Stimulated activated CD4-positive, alpha-beta T cell treated with anti-CD3 and anti-CD28 coated beads, Interleukin-2, amount 100 ng/mL, for 24 hours (primary cell): ENCODE data around the gene EDAR.

Experiments
- DNase-seq, 2 donors: peaks; one replicate each; pipeline ENCODE4 v3.0.0-alpha.2; 2020

The EDAR gene

DNA sequence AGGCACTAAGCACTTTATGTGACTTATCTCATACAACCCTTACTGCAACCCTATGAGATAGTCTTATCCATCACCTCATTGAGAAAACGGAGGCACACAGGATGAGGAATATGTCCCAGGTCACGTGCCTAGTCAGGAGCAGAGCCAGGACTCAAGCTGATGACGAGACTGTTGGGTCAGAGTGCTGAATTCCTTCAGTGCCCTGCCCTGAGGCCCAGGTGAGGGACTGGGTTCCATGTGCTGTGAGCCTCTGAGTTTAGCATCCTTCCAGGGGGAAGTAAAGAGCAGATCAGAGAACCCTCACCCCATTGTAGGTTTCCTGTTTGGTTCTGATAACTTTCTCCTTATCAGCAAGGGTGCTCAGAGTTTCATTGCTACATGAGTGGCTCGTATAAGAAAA, 11.7 kb upstream of the EDAR start:
- DNase-seq: no peak

DNA sequence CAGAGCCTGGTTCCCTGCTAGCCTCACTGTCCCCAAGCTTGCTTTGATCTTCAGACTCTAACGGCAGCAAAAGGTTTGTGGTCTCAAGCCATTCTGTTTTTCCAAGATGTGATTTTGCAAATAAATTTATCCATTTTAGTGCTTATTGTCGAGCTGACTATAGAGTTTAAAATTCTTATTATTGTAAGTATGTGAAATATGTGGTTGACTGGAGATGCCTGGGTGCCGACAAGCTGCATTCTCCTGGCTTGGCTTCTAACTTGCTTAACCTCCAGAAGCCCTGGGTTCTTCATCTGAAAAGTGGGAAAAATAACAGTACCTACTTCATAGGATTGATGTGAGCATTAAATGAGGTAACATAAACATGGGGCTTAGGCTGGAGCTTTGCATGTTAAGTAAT, 9.9 kb upstream of the EDAR start:
- DNase-seq: no peak

DNA sequence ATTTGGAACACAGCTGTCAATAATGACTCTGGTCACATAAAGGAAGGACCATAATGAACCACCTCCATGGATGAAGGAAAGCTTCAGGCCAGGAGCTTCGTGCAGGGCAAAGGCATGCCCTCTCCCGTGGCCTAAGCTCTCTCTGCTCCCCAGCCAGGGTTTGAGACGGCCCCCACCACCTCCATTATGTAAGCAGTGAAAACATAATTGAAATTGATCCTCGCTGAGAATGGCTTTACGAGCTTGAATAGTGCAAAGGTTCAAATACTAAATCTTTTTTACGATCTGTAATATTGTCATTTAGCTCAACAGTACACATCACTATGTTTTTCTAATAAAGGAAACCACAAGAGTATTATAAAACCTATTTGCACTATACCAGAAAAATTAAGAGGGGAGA, 5.2 kb upstream of the EDAR start:
- DNase-seq: no peak

- no peak for DNase-seq
Observed at GRCh38 chr2:108993095-108993937, 4.3 kb upstream of the EDAR start.

DNA sequence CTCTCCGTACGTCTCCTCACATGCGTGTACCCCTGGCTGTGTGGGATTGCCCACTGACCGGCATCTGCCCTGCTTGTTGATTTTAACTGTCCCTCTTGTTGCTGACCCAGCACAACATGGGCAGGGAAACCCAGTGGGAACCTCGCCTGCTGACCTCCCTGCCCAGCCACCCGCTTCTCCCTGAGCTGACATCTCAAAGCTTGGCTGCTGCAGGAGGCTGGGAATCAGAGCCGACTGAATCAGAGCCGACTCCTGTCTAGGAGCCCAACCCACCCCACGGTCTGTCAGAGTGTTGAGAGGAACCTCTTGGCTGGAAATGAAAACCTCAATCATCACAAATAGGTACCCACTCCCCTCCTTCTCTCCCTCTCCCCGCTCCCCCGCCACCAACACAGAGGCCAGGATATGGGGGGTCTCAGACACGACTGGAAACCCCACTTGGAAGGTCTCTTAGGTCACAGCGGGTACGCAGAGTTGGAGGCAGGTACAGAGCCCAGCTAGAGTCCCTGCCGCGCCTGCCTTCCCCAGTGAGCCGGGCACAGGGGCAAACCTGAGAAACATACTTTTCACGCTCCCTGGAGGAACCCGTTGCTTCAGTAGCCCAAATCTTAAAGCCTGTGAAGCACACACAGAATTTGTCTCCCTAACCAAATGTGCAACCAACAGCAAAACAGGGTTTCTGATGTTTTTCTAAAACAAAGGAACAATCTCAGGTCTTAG, 784 bp downstream of the EDAR start:
- no peak for DNase-seq

DNA sequence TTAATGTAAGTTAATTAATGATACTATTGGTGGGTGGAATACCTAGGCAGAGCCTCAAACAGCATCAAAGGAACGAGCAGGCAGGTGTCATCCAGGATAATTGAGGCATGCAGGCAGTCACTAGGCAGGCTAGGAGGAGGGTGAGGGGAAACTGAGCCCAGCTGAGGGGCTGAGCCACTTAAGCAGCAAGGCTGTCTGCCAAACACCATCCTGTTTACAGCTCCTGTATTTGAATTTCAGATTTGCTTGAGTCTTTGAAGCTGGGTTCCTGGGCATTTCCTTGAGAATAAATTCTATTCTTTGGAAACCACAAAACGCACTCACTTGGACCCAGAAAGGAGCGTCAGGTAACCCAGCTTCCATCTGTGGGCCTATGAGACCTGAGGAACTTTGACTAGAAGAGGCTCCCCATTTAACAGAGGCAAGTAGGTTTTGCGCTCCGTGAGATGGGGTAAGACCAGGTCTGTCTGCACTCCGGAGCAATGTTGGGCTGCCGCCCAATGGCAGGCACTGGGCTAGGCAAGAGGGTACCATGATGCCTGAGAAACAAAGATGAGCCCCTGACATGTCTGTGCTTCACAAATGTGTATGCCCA, 2.0 kb downstream of the EDAR start:
- DNase-seq: peak; percentile 32 to 46

DNA sequence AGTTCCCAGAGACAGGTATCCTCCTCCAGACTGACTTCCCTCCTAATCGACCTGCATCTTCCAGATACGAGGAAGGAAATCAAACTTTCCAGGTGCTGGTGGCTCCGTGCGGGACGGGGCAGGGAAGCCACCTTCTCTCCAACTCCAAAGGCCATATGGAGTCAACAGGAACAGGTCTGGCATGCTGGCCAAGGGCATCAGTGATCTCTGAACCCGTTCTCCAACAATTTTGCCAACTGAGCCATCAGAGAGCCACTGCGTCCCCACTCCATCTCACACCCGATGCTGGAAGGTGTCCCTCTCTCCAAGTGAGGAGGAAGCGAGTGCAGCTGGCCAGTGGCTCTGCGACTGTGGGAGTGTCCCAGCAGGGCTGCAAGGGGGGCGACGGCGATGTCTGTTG, 5.4 kb downstream of the EDAR start:
- DNase-seq: no peak

DNA sequence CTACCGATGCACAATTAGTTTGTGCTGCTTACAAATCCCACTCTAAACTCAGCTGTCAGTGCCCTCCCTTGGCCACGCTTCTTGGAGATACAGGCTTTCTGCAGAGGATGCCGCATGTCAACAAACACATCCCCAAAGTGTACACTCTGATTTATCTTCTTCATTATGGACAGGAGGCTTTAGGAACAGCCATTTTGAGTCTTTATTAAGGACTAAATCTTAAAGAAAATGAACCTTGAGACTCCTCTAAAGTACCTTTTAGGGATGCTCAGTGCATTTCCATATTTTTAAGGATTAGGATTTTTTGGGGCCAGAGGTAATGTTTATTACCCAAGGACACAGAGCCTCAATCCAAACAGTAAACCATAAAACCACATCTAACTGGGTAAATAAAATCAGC, 6.0 kb downstream of the EDAR start:
- no peak for DNase-seq

DNA sequence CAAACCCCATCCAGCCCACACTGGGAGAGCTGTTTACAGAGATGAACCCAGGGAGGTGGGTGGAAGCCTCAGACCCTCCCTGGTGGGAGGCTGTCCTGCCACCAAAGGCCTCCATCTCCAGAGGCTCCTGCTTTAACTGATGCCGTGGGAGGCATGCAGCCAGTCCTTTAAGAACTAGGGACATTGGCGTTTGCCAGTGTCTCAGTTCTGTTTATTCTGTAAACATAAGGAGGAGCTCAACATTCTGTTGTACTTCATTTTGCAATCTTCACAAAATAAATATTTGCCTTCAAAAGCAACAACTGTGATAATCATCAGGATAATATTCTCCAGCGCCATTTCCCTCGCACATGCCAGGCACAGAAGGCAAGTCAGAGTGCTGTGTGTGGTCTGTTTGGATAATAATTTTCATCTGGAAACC, 6.8 kb downstream of the EDAR start:
- DNase-seq: no peak

DNA sequence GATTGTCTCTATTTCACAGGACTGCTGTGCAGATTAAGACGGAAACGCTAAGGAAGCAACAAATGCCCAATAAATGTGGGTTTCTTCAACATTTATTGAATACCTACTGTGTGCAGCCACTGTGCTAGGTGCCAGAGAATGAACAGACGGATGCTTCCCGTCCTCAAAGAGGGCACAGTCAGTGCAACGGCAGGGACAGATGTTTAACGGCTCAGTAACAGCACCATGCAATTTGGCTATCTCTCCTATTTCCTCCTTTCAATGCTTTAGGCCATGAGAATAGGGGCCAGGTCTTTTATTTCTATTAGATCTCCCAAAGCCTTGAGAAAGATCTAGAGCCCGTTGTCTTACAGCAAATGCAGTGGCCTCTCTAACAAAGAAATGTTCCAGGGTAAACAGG, 7.2 kb downstream of the EDAR start:
- DNase-seq: no peak

DNA sequence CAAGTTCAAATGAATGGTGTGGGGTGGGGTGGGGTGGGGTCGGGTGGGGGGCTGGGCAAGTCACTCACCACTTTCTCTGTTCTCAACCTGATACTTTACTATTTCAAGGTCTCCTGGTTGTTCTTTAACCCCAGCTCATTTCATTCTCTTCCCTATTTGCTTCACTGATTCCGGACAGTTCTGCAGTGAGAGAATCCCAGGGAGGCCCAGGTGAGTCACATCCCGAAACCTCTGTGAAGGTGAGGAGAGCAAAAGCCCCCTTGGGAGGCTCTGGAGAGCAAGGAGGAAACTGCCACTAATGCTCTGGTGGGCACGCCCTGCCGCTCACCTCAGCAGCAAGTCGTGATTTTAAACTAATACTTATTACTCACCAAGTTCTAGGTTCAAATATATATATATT, 8.9 kb downstream of the EDAR start:
- DNase-seq: no peak

DNA sequence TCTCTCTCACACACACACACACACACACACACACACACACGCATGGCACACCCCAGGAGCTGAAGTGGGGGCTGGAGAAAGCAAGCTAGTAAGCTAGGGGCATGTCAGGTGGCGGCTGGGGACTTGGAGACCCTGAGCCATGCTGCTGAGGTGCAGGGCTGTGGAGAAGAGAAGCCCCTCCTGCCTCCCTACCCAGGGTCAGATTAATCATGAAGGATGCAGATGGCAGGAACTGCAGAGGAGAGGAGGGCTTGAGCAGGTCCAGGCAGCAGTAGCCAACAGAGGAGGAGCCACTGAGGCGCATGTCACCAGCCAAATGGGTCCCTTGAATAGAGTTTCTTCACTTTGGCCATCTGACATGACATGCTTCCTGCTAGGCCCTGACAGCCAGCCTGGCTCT, 9.6 kb downstream of the EDAR start:
- DNase-seq: no peak

DNA sequence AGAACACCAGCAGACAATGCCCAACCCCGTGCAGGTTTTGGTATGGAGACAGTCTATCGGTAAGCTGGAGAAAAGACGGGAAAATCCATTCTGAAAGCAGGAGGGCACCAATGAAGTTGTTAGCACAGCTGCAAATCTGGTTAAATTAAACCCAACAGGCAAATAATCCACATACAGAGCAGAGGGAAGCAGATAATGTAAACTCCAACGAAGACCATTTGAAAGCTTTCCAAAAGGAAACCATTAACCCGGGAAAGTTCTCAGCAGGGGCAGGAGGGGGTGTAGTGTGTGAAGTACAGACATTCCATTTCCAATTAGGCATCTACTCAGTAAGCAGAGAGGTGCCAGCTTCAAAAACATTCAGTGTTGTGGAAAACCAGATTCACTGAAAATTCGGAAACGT, 10.3 kb downstream of the EDAR start:
- DNase-seq: no peak

GRCh38 chr2:108975613-108976435, 13.2 kb downstream of the EDAR start:
- no peak for DNase-seq

DNA sequence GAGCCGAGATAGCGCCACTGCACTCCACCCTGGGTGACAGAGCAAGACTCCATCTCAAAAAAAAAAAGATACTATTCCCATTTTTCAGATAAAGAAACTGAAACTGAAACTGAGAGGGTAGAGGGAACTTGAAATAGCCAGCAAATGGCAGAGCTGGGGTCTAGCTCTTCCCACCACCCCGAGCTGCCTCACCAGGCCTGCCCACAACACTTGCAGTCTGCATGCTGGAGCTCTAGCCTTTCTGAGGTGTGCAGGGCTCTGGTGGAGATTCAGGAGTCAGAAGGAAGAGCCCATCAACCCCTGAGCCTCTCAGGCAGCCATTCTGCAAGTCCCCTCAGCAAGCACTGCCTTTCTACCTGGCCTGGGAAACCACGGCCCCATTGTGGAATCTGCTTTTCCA, 14.3 kb downstream of the EDAR start:
- DNase-seq: no peak

GRCh38 chr2:108972663-108973062, 16.4 kb downstream of the EDAR start:
- no peak for DNase-seq

GRCh38 chr2:108971661-108972566, 17.1 kb downstream of the EDAR start:
- no peak for DNase-seq

- no peak for DNase-seq
Observed at GRCh38 chr2:108970369-108970768, 18.7 kb downstream of the EDAR start.

- no peak for DNase-seq
Observed at GRCh38 chr2:108969856-108970255, 19.2 kb downstream of the EDAR start.

GRCh38 chr2:108968619-108969018, 20.4 kb downstream of the EDAR start:
- peak in 1 of 2 donors; percentile 27 for DNase-seq

- no peak for DNase-seq
Observed at GRCh38 chr2:108967757-108968156, 21.3 kb downstream of the EDAR start.
